ENCODE data around the gene FCAMR.

- TF ChIP-seq RAD21 (IDR thresholded peaks at IDR 0.05; ENCODE audit: low read length) = no peak
- no peak for TF ChIP-seq CTCF (conservative IDR thresholded peaks at IDR 0.05; ENCODE audit: low read depth, low read length)
Observed at GRCh38 chr1:206961668-206962067, 8.6 kb downstream of the FCAMR start.

Measured in IMR-90 (cell line).